Measurements from ENCODE around the gene SPAG16.

SPAG16 gene

GRCh38 chr2:213237787-213238186 lies 46.5 kb upstream of the SPAG16 start:
- TF ChIP-seq, protein P1, sequence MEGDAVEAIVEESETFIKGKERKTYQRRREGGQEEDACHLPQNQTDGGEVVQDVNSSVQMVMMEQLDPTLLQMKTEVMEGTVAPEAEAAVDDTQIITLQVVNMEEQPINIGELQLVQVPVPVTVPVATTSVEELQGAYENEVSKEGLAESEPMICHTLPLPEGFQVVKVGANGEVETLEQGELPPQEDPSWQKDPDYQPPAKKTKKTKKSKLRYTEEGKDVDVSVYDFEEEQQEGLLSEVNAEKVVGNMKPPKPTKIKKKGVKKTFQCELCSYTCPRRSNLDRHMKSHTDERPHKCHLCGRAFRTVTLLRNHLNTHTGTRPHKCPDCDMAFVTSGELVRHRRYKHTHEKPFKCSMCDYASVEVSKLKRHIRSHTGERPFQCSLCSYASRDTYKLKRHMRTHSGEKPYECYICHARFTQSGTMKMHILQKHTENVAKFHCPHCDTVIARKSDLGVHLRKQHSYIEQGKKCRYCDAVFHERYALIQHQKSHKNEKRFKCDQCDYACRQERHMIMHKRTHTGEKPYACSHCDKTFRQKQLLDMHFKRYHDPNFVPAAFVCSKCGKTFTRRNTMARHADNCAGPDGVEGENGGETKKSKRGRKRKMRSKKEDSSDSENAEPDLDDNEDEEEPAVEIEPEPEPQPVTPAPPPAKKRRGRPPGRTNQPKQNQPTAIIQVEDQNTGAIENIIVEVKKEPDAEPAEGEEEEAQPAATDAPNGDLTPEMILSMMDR (IDR thresholded peaks at IDR 0.05; ENCODE audit: low read depth, low read length): no peak
- no peak for TF ChIP-seq EZH2phosphoT487 (IDR thresholded peaks at IDR 0.05; ENCODE audit: low read depth)
- peaks cover 15% of the 10 kb centered on the region for H3K4me1 ChIP-seq (ENCODE audit: low read length)
- no peaks in the 10 kb centered on the region for H3K27me3 ChIP-seq (ENCODE audit: low read depth, low read length)
- no peak overlapping the region for H3K27ac ChIP-seq (ENCODE audit: low read length)
- no peak overlapping the region for H3K4me3 ChIP-seq (ENCODE audit: low read length)
- H3K36me3 ChIP-seq (replicated peaks; ENCODE audit: low read depth, low read length): no peaks in the 10 kb centered on the region
- H3K9me3 ChIP-seq (ENCODE audit: insufficient read depth, low read length): peaks cover 10% of the 10 kb centered on the region; the same call in 1 of the 2 replicates
- H3K79me2 ChIP-seq (ENCODE audit: low read length): no peaks in the 10 kb centered on the region
- no peak overlapping the region for H3K4me2 ChIP-seq (ENCODE audit: low read length)
- no peak overlapping the region for H3K9ac ChIP-seq (ENCODE audit: low read length)
- no peak overlapping the region for H2AFZ ChIP-seq (ENCODE audit: low read depth, low read length)
- no peaks in the 10 kb centered on the region for H4K20me1 ChIP-seq (ENCODE audit: insufficient read depth, low read length)

GRCh38 chr2:213238753-213239495 lies 45.3 kb upstream of the SPAG16 start:
- no peaks in the 10 kb centered on the region for H3K79me2 ChIP-seq (ENCODE audit: low read length)
- peaks cover 10% of the 10 kb centered on the region; the same call in 1 of the 2 replicates for H3K9me3 ChIP-seq (ENCODE audit: insufficient read depth, low read length)
- no peak overlapping the region for H3K4me2 ChIP-seq (ENCODE audit: low read length)
- TF ChIP-seq EZH2phosphoT487 (IDR thresholded peaks at IDR 0.05; ENCODE audit: low read depth): no peak
- TF ChIP-seq, protein P1 (IDR thresholded peaks at IDR 0.05; ENCODE audit: low read depth, low read length): no peak
- H3K36me3 ChIP-seq (replicated peaks; ENCODE audit: low read depth, low read length): no peaks in the 10 kb centered on the region
- H3K27ac ChIP-seq (ENCODE audit: low read length): no peak overlapping the region
- H2AFZ ChIP-seq (ENCODE audit: low read depth, low read length): no peak overlapping the region
- no peak overlapping the region for H3K9ac ChIP-seq (ENCODE audit: low read length)
- peaks cover 10% of the 10 kb centered on the region for H3K4me1 ChIP-seq (ENCODE audit: low read length)
- H3K27me3 ChIP-seq (ENCODE audit: low read depth, low read length): no peaks in the 10 kb centered on the region
- H4K20me1 ChIP-seq (ENCODE audit: insufficient read depth, low read length): no peaks in the 10 kb centered on the region
- H3K4me3 ChIP-seq (ENCODE audit: low read length): no peak overlapping the region

DNA sequence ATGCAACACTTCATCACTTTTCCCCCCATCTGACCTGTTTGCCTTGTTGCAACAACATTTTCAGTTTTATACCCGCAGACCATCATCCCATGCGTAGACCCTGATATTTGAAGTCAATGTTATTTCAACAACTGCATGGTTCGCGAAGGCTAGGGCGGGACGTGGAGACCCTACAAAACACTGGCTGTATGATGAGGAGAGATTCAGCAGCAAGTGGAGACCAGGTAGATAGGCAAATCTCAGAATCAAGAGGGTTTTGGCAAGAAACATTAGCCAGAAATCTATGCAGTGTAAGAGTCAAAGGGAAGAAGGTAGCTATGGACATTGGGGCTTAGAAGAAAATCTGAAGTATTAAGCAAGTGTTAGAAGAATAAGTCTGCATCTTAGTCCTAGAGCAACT lies 42.4 kb upstream of the SPAG16 start:
- H4K20me1 ChIP-seq (ENCODE audit: insufficient read depth, low read length): no peaks in the 10 kb centered on the region
- peaks cover 6% of the 10 kb centered on the region; the same call in 1 of the 2 replicates for H3K4me1 ChIP-seq (ENCODE audit: low read length)
- H3K27me3 ChIP-seq (ENCODE audit: low read depth, low read length): no peaks in the 10 kb centered on the region
- no peak overlapping the region for H3K9ac ChIP-seq (ENCODE audit: low read length)
- no peak overlapping the region; the same call in 1 of the 2 replicates for H2AFZ ChIP-seq (ENCODE audit: low read depth, low read length)
- no peak for TF ChIP-seq EZH2phosphoT487 (IDR thresholded peaks at IDR 0.05; ENCODE audit: low read depth)
- TF ChIP-seq, protein P1 (IDR thresholded peaks at IDR 0.05; ENCODE audit: low read depth, low read length): no peak
- H3K4me3 ChIP-seq (ENCODE audit: low read length): no peak overlapping the region
- no peaks in the 10 kb centered on the region for H3K79me2 ChIP-seq (ENCODE audit: low read length)
- H3K9me3 ChIP-seq (ENCODE audit: insufficient read depth, low read length): 0 out of 2 replicates have a peak, but pooled peaks cover 4% of the 10 kb centered on the region
- no peak overlapping the region for H3K4me2 ChIP-seq (ENCODE audit: low read length)
- H3K27ac ChIP-seq (ENCODE audit: low read length): no peak overlapping the region
- no peaks in the 10 kb centered on the region for H3K36me3 ChIP-seq (replicated peaks; ENCODE audit: low read depth, low read length)

GRCh38 chr2:213242653-213243052 lies 41.6 kb upstream of the SPAG16 start:
- H3K79me2 ChIP-seq (ENCODE audit: low read length): no peaks in the 10 kb centered on the region
- H3K4me3 ChIP-seq (ENCODE audit: low read length): no peak overlapping the region
- H2AFZ ChIP-seq (ENCODE audit: low read depth, low read length): no peak overlapping the region
- no peak overlapping the region for H3K9ac ChIP-seq (ENCODE audit: low read length)
- H3K36me3 ChIP-seq (replicated peaks; ENCODE audit: low read depth, low read length): no peaks in the 10 kb centered on the region
- H3K4me2 ChIP-seq (ENCODE audit: low read length): no peak overlapping the region
- TF ChIP-seq, protein P1 (IDR thresholded peaks at IDR 0.05; ENCODE audit: low read depth, low read length): no peak
- no peak for TF ChIP-seq EZH2phosphoT487 (IDR thresholded peaks at IDR 0.05; ENCODE audit: low read depth)
- H3K27me3 ChIP-seq (ENCODE audit: low read depth, low read length): no peaks in the 10 kb centered on the region
- peaks cover 6% of the 10 kb centered on the region; the same call in 1 of the 2 replicates for H3K4me1 ChIP-seq (ENCODE audit: low read length)
- H3K9me3 ChIP-seq (ENCODE audit: insufficient read depth, low read length): 0 out of 2 replicates have a peak, but pooled peaks cover 4% of the 10 kb centered on the region
- no peaks in the 10 kb centered on the region for H4K20me1 ChIP-seq (ENCODE audit: insufficient read depth, low read length)
- H3K27ac ChIP-seq (ENCODE audit: low read length): no peak overlapping the region
